Measurements from ENCODE around the gene LTBP3. TPM values are rescaled to one million over a fixed set of nuclear protein-coding genes. Genes with fewer than 3 reads are reported as not detected.
"Not testable (repeated sequence)": the region's sequence is repeated elsewhere in the genome, so short reads cannot be mapped to it uniquely, and the experiment has no call there.

The LTBP3 gene
- polyA plus RNA-seq, 10 donors, result 104 to 189 (median 128) TPM

DNA sequence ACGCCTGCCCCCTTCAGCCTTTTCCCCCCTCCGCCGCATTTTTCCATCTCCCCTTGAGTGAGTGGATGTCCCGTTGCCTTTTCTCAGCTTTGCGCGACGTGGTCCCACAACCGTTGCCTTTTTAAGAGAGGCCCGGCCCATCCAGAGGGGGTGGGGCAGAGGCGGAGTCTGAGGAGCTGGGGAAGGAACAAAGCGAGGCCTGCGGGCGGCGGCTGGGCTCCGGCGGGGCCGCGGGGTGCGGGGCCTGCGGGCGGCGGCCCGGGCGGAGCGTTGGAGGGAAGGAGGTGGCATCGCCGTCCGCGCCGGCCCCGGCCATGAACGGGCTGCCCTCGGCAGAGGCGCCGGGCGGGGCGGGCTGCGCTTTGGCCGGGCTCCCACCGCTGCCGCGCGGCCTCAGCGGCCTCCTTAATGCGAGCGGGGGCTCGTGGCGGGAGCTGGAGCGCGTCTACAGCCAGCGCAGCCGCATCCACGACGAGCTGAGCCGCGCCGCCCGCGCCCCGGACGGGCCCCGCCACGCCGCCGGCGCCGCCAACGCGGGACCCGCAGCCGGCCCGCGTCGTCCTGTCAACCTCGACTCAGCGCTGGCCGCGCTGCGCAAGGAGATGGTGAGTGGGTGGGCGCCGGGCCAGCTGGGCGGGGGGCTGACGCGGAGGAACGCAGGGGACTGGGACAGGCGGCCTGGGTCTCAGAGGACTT, 14.3 kb upstream of the LTBP3 start, which contains the start of gene FAM89B:
Gene FAM89B, plus strand, starts transcription at position 183 of the 696 bp plus-strand sequence. Its CDS starts 132 bp downstream, at position 315.
- DNase-seq, result peak; percentile 89 to 96 (median 94)

DNA sequence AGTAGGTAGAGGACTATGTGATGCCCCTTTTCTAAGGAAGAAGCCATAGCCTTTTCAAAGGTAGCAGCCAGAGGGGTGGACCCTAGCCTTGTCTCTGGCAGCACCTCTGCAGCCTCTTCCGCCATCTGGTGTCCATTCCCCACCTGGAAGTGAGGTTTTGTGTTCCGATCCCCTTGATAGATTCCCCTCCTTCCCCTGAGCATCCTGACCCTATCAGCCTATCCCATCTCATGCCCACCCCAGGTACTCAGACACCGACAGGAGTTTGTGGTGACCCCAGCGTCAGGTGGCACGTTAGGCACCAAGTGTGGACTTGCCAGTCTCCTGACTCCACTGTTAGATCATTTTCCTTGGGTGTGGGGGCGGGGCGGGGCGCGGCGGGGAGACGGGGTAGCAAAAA, 13.8 kb upstream of the LTBP3 start:
- peak in 1 of 3 donors; percentile 81 for DNase-seq

DNA sequence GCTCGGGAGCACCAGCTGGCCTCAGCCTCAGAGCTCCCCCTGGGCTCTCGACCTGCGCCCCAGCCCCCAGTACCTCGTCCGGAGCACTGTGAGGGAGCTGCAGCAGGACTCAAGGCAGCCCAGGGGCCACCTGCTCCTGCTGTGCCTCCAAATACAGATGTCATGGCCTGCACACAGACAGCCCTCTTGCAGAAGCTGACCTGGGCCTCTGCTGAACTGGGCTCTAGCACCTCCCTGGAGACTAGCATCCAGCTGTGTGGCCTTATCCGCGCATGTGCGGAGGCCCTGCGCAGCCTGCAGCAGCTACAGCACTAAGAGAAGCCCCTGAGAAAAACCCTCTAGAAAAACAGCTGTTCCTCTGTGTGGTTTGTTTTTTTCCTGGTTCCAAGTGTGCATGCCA, 13.3 kb upstream of the LTBP3 start:
- DNase-seq, result no peak

DNA sequence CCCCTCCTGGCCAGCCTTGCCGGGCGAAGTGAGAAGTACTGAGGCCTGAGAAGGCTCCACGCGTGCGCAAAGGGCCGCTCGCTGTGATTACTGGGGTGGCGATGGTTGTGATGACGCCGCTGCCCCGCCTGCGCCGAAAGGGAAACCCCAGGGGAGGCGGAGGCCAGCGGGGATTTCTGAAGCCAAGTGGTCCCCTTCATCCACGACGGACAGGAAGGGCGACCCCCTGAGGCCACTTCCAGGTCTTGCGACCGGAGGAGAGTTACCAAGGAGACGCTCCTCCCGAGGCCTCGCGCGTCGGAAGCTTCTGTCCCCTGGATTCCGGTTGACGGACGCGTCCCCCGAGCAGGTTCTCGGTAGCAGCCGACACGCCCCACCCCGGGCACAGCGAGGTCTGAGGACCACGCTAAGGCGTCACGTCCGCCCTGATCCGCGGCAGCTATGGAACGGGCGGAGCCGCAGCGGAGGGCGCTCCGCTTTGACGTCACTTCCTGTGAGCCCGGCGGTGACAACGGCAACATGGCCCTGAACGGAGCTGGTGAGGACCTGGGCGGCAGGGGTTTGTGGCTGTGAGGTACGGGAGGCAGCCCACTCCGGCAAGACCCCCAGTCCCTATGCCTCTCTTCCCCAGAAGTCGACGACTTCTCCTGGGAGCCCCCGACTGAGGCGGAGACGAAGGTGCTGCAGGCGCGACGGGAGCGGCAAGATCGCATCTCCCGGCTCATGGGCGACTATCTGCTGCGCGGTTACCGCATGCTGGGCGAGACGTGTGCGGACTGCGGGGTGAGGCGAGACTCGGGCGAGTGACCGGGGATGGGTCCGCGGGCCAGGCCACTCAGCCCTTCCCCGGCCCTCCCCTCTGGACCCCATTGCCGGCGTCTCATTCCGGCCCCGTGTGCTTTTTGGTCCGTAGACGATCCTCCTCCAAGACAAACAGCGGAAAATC, 12.1 kb upstream of the LTBP3 start, which contains the start of gene ZNRD2:
Gene ZNRD2, plus strand, starts transcription at position 505 of the 946 bp plus-strand sequence. Its CDS starts 15 bp downstream, at position 520.
- peak; percentile 98 to 99 (median 98) for DNase-seq

DNA sequence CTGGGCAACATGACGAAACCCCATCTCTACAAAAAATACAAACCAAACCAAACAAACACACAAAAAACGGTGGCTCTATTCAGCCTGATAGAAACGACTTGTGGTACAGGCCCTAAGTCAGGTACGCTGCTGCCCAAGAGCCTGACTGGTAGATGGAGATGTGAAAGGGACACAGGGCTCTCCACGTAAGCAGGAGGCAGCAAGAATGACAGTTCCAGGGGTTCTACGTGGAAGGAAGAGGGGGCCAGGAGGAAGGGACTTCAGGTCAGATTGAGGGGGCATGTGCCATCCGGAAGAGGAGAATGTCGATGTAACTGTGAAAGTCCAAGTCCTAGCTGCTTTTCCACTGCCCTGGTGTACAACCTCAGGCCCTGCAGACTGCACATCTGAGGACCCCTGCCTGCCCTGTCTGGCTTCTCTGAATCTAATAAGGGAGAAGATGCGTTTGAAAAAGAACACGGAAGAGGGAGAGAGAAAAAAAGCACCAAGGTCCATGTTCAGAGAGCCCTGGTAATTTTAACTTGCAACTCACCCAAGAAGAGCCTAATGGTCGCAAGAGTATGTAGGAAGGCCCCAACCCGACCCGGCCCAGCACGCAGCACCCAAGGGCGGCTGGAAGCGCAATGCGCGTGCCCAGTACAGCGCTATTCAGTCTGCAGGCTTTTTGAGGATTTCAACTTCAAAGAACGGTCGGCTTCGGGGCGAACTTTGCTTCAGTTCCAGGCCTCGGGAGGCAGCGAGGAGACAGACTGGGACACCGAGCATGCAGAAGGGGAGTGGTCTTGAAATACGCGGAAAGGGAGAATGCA, 11.2 kb upstream of the LTBP3 start:
- DNase-seq, result no peak

DNA sequence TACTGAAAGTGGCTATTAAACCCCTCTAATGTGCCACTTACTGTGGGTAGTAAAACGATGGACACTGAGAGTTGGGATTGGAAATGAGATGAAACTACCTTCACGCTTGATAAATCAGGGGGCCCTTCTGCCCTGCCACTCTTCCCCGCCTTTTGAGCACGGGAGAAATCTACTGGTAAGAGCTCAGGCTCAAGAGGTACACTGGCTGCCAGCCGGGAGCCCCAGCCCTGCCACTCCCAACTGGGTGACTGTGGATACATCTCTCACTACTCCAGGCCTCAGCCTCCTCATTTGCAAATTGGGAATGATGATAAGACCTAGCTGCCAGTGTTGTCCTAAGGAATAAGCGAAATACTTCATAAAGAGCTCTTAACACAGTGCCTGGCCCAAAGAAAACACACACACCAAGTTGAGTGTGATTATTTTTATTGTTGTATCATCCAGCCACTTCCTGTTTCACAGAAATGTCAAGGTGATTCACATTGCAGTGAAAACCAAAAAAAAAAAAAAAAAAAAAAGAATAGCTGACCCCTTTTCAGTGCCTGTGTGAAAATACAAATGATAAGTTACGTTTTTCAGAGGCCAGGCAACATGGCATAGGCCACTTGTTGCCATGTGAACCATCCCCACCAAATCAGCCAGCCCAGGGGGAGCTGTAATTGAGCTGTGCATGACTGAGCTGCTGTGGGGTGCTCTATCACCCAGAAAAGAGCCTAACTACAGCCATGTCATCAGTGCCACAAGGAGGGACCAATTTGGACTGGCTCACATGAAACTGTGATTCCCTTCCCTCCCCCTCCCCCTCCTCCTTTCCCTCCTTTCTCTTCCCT, 7.7 kb upstream of the LTBP3 start:
- DNase-seq, result no peak

DNA sequence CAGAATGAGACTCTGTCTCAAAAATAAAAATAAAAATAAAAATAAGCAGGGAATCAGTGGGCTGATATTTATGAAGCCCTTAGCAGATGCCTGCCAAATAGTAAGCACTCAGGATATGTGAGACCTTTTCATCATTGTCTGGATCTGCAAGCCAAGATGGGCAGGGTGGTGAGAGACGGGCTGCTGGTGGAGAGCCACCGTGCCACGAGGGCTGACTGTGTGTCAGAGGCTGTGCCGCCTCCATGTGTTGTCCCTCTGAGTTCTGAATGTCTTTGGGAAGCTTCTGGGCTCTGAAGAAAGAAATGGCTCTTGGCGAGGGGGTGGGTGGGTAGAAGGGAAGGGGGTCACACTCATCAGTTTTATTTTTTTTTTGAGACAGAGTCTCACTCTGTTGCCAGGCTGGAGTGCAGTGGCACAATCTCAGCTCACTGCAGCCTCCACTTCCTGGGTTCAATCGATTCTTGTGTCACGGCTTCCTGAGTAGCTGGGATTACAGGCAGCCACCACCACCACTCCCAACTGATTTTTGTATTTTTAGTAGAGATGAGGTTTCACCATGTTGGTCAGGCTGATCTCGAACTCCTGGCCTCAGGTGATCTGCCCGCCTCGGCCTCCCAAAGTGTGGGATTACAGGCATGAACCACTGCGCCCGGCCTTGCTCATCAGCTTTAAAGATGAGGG, 6.9 kb upstream of the LTBP3 start:
- not testable (repeated sequence) for DNase-seq

DNA sequence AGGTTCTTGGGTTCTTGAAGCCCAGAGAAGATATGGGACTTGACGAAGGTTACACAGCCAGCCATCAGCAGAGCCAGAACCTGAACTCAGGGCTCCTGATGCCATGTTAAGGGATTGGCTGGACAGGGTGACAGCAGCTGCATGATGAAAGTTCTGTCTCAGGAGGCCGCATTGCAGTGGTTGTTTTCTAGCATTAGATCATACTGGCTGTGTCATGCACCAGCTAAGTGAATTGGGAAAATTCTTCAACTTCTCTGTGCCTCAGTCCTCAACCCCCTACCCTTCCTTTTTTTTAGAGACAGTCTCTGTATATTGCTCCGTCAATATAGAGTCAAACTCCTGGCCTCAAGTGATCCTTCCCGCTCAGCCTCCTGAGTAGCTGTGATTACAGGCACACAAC, 5.4 kb upstream of the LTBP3 start:
- no peak for DNase-seq

DNA sequence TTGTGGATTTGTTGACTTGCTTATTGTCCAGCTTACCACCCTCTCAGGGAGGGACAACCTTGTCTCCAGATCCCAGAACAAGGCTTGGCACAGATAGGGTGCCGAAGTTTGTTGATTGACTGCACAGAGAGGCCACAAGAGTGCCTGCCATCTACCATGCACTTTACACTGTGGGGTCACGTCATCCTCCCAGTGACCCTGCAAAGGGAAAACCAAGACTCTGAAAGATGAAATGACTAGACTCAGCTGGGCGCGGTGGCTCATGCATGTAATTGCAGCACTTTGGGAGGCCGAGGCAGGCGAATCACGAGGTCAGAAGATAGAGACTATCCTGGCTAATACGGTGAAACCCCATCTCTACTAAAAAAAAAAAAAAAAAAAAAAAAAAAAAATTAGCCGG, 4.6 kb upstream of the LTBP3 start:
- no peak for DNase-seq

DNA sequence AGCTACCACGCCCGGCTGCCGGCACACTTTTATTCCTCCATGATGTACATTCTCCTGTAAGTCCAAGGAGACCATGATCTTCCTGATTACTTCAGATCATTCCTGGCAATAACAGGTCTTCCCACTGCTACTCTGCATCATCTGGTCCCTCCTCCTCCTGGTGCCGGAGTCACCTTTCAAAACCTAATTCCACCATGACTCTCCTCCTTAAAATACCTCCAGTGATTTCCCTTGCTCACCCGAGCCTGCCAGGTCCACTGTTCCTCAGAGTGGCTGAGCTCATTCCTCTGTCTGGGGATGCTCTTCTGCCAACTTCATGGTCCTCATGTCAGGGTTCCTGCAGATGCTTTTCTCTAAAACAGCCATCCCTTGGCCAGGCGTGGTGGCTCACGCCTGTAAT, 3.9 kb upstream of the LTBP3 start:
- no peak for DNase-seq

DNA sequence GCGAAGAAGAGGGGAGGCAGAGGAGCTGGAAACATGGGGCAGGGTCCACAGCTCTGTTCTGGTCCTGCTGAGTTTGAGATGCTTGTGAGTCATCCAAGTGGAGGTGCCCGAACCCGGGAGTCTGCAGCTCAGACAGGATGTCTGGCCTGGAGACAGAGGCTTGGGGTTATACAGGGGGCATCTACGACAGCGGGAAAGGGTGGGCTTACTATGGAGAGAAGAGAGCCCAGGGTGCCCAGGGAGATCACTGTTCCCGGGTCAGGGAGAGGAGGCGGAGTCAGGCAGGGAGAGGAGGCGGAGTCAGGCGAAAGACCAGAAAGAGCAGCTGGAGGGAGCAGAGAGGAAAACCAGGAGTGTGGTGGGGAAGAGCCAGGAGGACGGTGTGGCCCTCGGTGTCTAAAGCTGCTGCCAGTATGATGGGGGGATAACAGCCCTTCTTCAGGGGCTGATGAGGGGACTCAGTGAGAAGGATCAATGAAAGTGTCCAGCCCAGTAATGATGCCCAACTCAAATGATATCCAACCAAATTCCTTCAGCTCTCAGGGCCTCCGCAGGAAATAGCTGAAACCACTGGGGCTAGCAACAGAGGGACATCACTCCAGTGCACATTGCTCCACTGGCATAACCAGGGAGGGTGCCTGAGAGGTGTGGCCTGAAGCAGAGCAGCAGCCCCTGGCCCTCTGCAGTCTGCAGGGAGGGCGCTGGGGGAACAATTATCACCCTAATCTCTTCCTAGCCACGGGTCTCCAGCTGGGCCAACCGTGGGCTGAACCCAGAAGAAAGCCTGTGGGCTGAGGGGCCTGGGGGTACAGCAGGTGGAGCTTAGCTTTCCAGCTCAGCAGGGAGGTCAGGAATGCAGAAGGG, 2.6 kb upstream of the LTBP3 start:
- peak in 1 of 3 donors; percentile 85 for DNase-seq

DNA sequence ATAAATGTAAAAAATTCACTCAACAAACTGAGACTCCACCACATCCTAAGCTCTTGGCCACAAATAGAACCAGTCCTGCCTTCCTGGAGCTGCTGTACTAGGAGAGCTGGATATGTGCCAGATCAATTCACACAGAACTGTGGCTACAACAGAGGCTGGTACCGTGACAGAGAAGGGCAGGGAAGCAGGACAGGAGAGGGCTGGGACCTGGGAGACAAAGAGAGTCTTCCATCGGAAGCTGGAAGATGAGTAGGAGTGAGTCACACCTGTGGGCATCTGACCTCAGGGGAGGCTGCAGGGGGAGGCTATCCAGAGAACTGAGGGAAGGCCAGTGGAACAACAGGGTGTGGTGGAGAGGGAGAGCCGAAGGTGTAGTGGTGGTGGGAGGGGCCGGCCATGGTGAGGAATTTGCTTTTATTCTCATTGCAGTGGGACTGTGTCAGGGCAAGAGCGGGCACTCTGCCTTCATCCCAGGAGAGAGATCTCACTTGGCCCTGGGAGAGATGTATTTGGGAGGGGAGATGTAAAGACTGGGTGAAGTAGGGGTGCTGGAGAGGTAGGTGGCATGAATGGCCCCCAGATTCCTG, 1.9 kb upstream of the LTBP3 start:
- DNase-seq, result peak in 1 of 3 donors; percentile 69

DNA sequence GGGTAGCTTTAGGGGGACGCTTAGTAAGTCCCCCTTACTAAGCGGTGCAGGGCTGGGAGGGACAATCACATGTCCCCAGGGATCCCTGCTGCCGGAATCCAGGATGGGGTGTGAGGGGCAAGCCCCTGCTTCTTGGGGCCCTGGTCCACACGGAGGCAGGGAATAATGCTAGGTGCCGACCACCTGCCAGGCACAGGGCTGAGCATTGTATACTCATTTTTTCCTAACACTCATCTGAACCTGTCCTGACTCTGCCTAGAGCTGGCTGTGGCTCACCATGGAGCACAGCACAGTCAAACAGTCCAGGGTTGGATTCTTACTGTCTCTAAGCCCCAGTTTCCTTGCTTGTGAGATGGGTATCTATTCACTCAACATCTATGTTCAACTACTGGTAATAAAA, 1.4 kb upstream of the LTBP3 start:
- DNase-seq, result peak in 1 of 3 donors; percentile 71

DNA sequence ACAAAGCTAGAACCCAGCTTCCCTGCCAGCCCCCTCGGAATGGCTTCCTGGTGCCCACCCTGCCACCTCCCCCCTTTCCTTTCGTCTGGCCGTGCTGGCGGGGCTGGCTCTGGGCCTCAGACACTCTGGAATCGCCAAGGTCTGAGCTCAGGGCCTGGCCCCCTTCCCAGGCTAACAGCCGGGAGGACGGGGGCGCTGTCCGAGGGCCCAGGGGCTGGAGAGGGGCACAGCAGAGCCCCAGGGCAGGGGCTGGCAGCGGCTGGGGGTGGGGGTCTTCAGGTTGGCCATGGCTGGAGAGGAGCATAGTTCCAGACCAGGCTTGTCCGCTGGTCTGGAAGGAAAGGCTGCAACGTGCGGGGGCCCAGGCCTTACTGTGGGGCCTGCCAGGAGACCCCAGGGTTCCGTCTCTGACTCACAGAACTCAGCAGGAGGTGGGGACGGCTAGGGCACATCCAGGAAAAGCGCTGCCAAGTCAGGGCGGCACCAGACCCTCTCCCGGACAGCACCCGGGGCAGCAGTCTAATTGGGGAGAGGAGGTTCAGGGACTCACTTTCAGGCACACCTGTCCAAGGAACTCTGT, 861 bp upstream of the LTBP3 start:
- DNase-seq, result no peak

DNA sequence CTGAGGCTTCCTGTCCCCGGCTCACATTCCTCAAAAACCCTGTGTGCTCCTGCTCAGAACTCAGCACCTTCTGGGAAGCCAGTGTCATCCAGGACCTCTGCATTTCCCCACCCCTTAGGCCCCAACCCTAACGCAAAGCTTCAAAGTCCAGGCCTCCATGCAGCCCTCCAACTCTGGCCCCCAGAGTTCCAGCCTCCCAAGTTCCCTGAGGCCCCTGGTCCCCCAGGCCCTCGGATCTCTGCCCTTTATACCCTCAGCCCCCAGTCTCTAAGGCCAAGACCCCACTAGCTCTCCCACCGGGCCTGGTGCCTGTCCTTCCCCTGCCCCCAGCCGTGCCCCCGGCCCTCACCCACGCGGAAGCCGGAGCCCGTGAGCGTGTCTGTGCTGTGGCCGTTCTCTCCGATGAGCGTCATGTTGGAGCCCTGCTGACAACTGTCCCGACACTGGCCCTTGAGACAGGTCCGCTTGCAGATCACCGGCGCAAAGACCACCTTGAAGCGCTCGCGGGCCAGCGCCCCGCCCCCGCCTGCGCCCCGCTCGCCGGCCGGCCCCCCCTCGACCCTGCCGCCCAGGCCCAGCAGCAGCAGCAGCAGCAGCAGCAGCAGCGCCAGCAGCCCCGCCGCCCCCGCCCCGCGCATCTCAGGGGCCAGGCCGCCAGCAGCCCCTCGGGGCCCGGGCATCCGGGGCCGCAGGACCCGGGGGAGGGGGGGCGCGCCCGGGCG, 718 bp downstream of the LTBP3 start:
- DNase-seq, result peak in 1 of 3 donors; percentile 52

DNA sequence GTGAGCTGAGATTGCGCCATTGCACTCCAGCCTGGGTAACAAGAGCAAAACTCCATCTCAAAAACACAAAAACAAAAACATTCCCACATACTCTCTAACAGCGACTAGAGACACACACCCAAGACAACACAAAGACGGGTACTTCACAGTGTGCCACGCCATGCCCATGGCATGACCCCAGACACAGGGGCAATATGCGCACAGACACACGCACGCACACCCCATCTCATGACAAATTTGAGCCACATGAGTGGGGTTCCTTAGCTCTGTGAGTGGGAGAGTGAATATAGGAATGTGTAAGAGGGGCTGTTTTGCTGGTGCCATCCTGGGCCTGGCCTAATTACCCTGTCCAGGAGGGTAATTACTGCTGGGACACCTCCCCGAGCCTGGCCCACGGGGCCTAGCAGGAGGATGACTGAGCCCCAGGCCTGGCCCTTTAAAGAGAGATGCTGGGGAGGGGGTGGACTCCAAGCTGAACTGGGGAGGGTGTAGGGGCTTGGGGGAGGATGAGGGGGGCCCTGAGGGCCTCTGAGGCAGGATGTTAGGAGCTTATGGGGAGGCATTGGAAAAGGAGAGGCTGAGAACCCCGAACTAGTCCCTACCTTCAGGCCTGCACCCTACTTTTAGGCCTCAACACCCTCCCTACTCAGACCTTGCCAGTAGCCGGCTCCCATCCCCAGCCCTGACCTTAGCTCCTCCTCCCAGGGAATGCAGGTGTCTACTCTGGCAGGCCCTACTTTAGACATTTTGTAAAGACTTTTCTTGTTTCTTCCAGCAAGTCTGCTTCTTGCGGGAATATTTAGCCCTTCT, 1.5 kb downstream of the LTBP3 start:
- DNase-seq, result no peak

DNA sequence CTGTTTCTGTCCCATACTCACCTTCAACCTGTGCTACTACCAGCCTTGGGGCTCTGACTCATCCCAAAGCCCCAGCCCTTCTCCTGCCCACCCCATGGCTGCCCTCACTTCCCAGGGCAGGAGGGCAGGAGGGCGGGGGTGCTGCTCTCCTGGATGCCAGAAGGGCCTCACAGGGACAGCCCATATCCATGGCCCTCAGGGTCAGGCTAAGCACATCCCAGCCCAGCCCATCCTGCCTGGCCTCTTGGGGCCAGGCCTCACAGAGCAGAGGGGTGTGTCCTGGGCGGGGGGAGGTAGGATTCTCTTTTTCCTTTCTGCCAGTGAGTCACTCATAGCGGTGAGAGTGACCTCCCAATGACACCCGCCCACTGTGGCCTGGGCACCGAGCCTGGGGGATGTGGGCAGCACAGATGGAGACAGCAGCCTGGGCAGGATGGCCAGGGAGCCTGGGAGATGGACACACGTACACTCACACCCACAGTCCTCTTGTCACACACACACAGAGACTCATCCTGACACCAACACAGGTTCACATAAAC, 2.4 kb downstream of the LTBP3 start:
- no peak for DNase-seq

All from muscle of back (tissue), 11 donors.